ENCODE data around the gene SMIM30.
A peak's percentile ranks its signal among the peaks of the same experiment; 100 is the strongest.
"Not testable (repeated sequence)": the region's sequence is repeated elsewhere in the genome, so short reads cannot be mapped to it uniquely, and the experiment has no call there.

The SMIM30 gene

GRCh38 chr7:113128031-113128430 lies 9.7 kb upstream of the SMIM30 start:
- H3K27ac ChIP-seq: no peak overlapping the region
- TF ChIP-seq CTCF (conservative IDR thresholded peaks at IDR 0.05): no peak

- TF ChIP-seq CTCF (conservative IDR thresholded peaks at IDR 0.05): no peak
- no peak overlapping the region for H3K27ac ChIP-seq
These were observed 7.4 kb upstream of the SMIM30 start for GRCh38 chr7:113125728-113126127.

- no peak overlapping the region for H3K27ac ChIP-seq
These were observed 4.4 kb upstream of the SMIM30 start for GRCh38 chr7:113122744-113123143.

GRCh38 chr7:113120647-113121046 lies 2.3 kb upstream of the SMIM30 start:
- no peak for TF ChIP-seq CTCF (conservative IDR thresholded peaks at IDR 0.05)
- no peak overlapping the region for H3K27ac ChIP-seq

More at GRCh38 chr7:113122744-113123143, 4.4 kb upstream of the SMIM30 start:
- no peak for TF ChIP-seq CTCF (conservative IDR thresholded peaks at IDR 0.05)

- no peak for TF ChIP-seq CTCF (conservative IDR thresholded peaks at IDR 0.05)
- peak overlapping the region; percentile 69 for H3K27ac ChIP-seq
These were observed 1.1 kb upstream of the SMIM30 start for GRCh38 chr7:113119429-113119828.

GRCh38 chr7:113117374-113117774 lies 980 bp downstream of the SMIM30 start:
- not testable (repeated sequence) for H3K27ac ChIP-seq

- no peak overlapping the region for H3K27ac ChIP-seq
- peak; percentile 22; the same call in 1 of the 2 replicates for TF ChIP-seq CTCF (conservative IDR thresholded peaks at IDR 0.05)
These were observed 4.4 kb downstream of the SMIM30 start for GRCh38 chr7:113113912-113114311.

- no peak for TF ChIP-seq CTCF (conservative IDR thresholded peaks at IDR 0.05)
- no peak overlapping the region for H3K27ac ChIP-seq
These were observed 8.6 kb downstream of the SMIM30 start for GRCh38 chr7:113109718-113110117.

Measured in VCaP (cell line).